Progenitor cell of endocrine pancreas (in vitro differentiated cells): ENCODE measurements around the gene SYCP2. TPM values are rescaled to one million over a fixed set of nuclear protein-coding genes. Genes with fewer than 3 reads are reported as not detected.
A peak's percentile ranks its signal among the peaks of the same experiment; 100 is the strongest.

ENCODE experiments used
- DNase-seq: peaks from one replicate; pipeline ENCODE4 v3.0.0; 2021; ENCODE audit warnings: low spot score; ENCODE audit not compliant: unreplicated experiment
- H3K27ac Mint-ChIP-seq: 2 replicates; pipeline ENCODE4 v1.8.0; 2021; ENCODE audit warnings: mild to moderate bottlenecking, moderate library complexity, mixed read lengths
- H3K27me3 Mint-ChIP-seq: 2 replicates; pipeline ENCODE4 v1.8.0; 2021; ENCODE audit warnings: mixed read lengths
- H3K36me3 Mint-ChIP-seq: 2 replicates; pipeline ENCODE4 v1.8.0; 2022; ENCODE audit warnings: mixed read lengths; ENCODE audit not compliant: insufficient read depth
- H3K4me1 Mint-ChIP-seq: 2 replicates; pipeline ENCODE4 v1.8.0; 2021; ENCODE audit warnings: low read depth, mixed read lengths
- H3K4me3 Mint-ChIP-seq: 2 replicates; pipeline ENCODE4 v1.8.0; 2021; ENCODE audit warnings: low read depth, mild to moderate bottlenecking, moderate library complexity, mixed read lengths
- H3K9me3 Mint-ChIP-seq: 2 replicates; pipeline ENCODE4 v1.8.0; 2021; ENCODE audit warnings: low read depth, mixed read lengths
- CTCF ChIP-seq: fragments of 200-600 bp; sonication (generic); IDR thresholded peaks from one replicate; pipeline ENCODE4 v1.5.0; 2021; ENCODE audit warnings: antibody characterized with exemption, mild to moderate bottlenecking; ENCODE audit not compliant: unreplicated experiment
- total RNA-seq: library from RNA; stranded (reverse); gene quantifications from 2 replicates; pipeline ENCODE4 v1.2.1, GENCODE V29; 2021

SYCP2 gene
- total RNA-seq, 1 donor from 2014 or later: 2.2 TPM

GRCh38 chr20:59939052-59939878 is 5.8 kb upstream of the SYCP2 start:
- Mint-ChIP-seq H3K9me3 (no peaks in the 10 kb centered on the region), H3K4me1 (peaks cover 23% of the 10 kb centered on the region), H3K36me3 (peaks cover 13% of the 10 kb centered on the region), H3K27ac (no peak overlapping the region), H3K27me3 (peaks cover 14% of the 10 kb centered on the region), H3K4me3 (peak overlapping the region; percentile 91)
- DNase-seq: peak; percentile 24
- TF ChIP-seq CTCF: no peak

GRCh38 chr20:59938696-59939051 is 5.2 kb upstream of the SYCP2 start:
- Mint-ChIP-seq H3K36me3 (peaks cover 11% of the 10 kb centered on the region), H3K27ac (peak overlapping the region; percentile 77), H3K4me3 (peak overlapping the region; percentile 70), H3K4me1 (peaks cover 23% of the 10 kb centered on the region), H3K9me3 (no peaks in the 10 kb centered on the region), H3K27me3 (peaks cover 14% of the 10 kb centered on the region)
- DNase-seq: no peak
- TF ChIP-seq CTCF: no peak

GRCh38 chr20:59938221-59938620 is 4.8 kb upstream of the SYCP2 start:
- Mint-ChIP-seq H3K9me3 (no peaks in the 10 kb centered on the region), H3K27me3 (peaks cover 14% of the 10 kb centered on the region), H3K36me3 (peaks cover 11% of the 10 kb centered on the region), H3K27ac (peak overlapping the region; percentile 77), H3K4me3 (peak overlapping the region; percentile 70), H3K4me1 (peaks cover 23% of the 10 kb centered on the region)
- TF ChIP-seq CTCF: no peak
- no peak for DNase-seq

GRCh38 chr20:59937150-59937549 is 3.7 kb upstream of the SYCP2 start:
- no peak overlapping the region for H3K27ac Mint-ChIP-seq
- peaks cover 14% of the 10 kb centered on the region for H3K27me3 Mint-ChIP-seq
- DNase-seq: no peak
- peaks cover 11% of the 10 kb centered on the region for H3K36me3 Mint-ChIP-seq
- TF ChIP-seq CTCF: no peak
- no peaks in the 10 kb centered on the region for H3K9me3 Mint-ChIP-seq
- peaks cover 23% of the 10 kb centered on the region for H3K4me1 Mint-ChIP-seq
- H3K4me3 Mint-ChIP-seq: peak overlapping the region; percentile 5

GRCh38 chr20:59936409-59936808 is 3.0 kb upstream of the SYCP2 start:
- Mint-ChIP-seq H3K9me3 (peaks cover 3% of the 10 kb centered on the region), H3K4me1 (peaks cover 26% of the 10 kb centered on the region), H3K27ac (no peak overlapping the region), H3K4me3 (no peak overlapping the region), H3K27me3 (peaks cover 14% of the 10 kb centered on the region), H3K36me3 (peaks cover 11% of the 10 kb centered on the region)
- DNase-seq: no peak
- TF ChIP-seq CTCF: no peak
